ENCODE data around the gene REXO5. TPM values are rescaled to one million over a fixed set of nuclear protein-coding genes. Genes with fewer than 3 reads are reported as not detected.

REXO5 gene
- total and polyA plus RNA-seq, 9 of the 15 experiments (the other 6 are each of a cell fraction or from before 2014, with no cell fraction given), result 10.5 to 45.1 (median 25.4) TPM

- 75% methylated on average over 3 of the region's 3 CpGs for WGBS (ENCODE audit: insufficient coverage, low coverage, missing lambda C conversion rate)
- Histone ChIP-seq H3K36me3 (ENCODE audit: control insufficient read depth, insufficient read depth, low read length) (peaks cover 27% of the 10 kb centered on the region; the same call in 2 of the 3 replicates), H3K27ac (ENCODE audit: extremely low read depth, low read depth, low read length) (no peak overlapping the region), H3K79me2 (ENCODE audit: control insufficient read depth, insufficient read depth, low read length) (no peaks in the 10 kb centered on the region), H3K4me3 (no peak overlapping the region), H3K27me3 (ENCODE audit: control insufficient read depth in 2 of 2, insufficient read depth in 2 of 2, low read length in 2 of 2) (no peaks in the 10 kb centered on the region), H3K9me3 (replicated peaks; ENCODE audit: control insufficient read depth, insufficient read depth, low read depth, low read length) (no peaks in the 10 kb centered on the region), H3K9me1 (ENCODE audit: control insufficient read depth, insufficient read depth, low read length) (no peaks in the 10 kb centered on the region), H3K4me1 (replicated peaks in 1 of 2; ENCODE audit: control insufficient read depth in 2 of 2, insufficient read depth in 2 of 2, low read length in 2 of 2) (no peaks in the 10 kb centered on the region; a peak in 1 of 5 replicates), H3K9ac (ENCODE audit: insufficient read depth in 1 of 2, low read depth in 2 of 2, low read length in 2 of 2) (peak overlapping the region in 1 of 2 experiments; percentile 15; a peak in 1 of 4 replicates), H3K4me2 (ENCODE audit: insufficient read depth, low read length) (no peak overlapping the region), H2AFZ (ENCODE audit: low read depth, low read length) (no peak overlapping the region), H4K20me1 (replicated peaks; ENCODE audit: control insufficient read depth, insufficient read depth, low read length) (no peaks in the 10 kb centered on the region)
- CTCF ChIA-PET (ENCODE audit: low intra/inter-chr PET ratio), result interaction anchor here (1.1 to 2.9 kb wide), 5 partner anchors 96 to 449 kb away, joined by 3 to 41 read pairs (median 11); no protein-coding TSS in a partner anchor
- FAIRE-seq, result no peak
- no TSS peak for BruUV-seq (replicated peaks)
- intact Hi-C loops (cut with micrococcal nuclease), result loop anchor here (1.0 to 10.0 kb wide), 7 partner anchors 51 to 454 kb away; partner anchors contain the start of genes DCUN1D3 and LYRM1
- ATAC-seq, result no peak
- no peak for TF ChIP-seq MTF1 (CRISPR knock-in tag; IDR thresholded peaks at IDR 0.05; ENCODE audit: borderline replicate concordance)
- DNase-seq (ENCODE audit: extremely low read depth in 1 of 4, low spot score in 3 of 4), result no peak
- in situ Hi-C loops (cut with MboI), result loop anchor here (5.0 kb wide), 1 partner anchor 236 kb away; no protein-coding TSS in a partner anchor
- POLR2A ChIA-PET, result interaction anchor here (0.8 to 1.2 kb wide), 3 partner anchors 15 to 145 kb away, joined by 3 to 4 read pairs (median 3); no protein-coding TSS in a partner anchor
Observed at GRCh38 chr16:20850981-20851380, 44.7 kb downstream of the REXO5 start.

- Histone ChIP-seq H3K4me3 (no peak overlapping the region), H3K27me3 (ENCODE audit: control insufficient read depth in 2 of 2, insufficient read depth in 2 of 2, low read length in 2 of 2) (no peaks in the 10 kb centered on the region), H3K9ac (ENCODE audit: insufficient read depth in 1 of 2, low read depth in 2 of 2, low read length in 2 of 2) (no peak overlapping the region), H3K79me2 (ENCODE audit: control insufficient read depth, insufficient read depth, low read length) (no peaks in the 10 kb centered on the region), H4K20me1 (replicated peaks; ENCODE audit: control insufficient read depth, insufficient read depth, low read length) (no peaks in the 10 kb centered on the region), H3K9me1 (ENCODE audit: control insufficient read depth, insufficient read depth, low read length) (no peaks in the 10 kb centered on the region), H3K4me1 (replicated peaks in 1 of 2; ENCODE audit: control insufficient read depth in 2 of 2, insufficient read depth in 2 of 2, low read length in 2 of 2) (no peaks in the 10 kb centered on the region; a peak in 1 of 5 replicates), H2AFZ (ENCODE audit: low read depth, low read length) (no peak overlapping the region), H3K9me3 (replicated peaks; ENCODE audit: control insufficient read depth, insufficient read depth, low read depth, low read length) (no peaks in the 10 kb centered on the region), H3K27ac (ENCODE audit: extremely low read depth, low read depth, low read length) (no peak overlapping the region), H3K4me2 (ENCODE audit: insufficient read depth, low read length) (no peak overlapping the region), H3K36me3 (ENCODE audit: control insufficient read depth, insufficient read depth, low read length) (peaks cover 21% of the 10 kb centered on the region; the same call in 2 of the 3 replicates)
- WGBS (ENCODE audit: insufficient coverage, low coverage, missing lambda C conversion rate), result 76% methylated on average over 2 of the region's 2 CpGs
- intact Hi-C loops (cut with micrococcal nuclease) (loop anchor here (2.0 to 10.0 kb wide), 4 partner anchors 51 to 453 kb away; partner anchors contain the start of genes DCUN1D3 and LYRM1), in situ Hi-C loops (cut with MboI) (loop anchor here (5.0 kb wide), 1 partner anchor 236 kb away; no protein-coding TSS in a partner anchor)
- no peak for DNase-seq (ENCODE audit: extremely low read depth in 1 of 4, low spot score in 3 of 4)
- ATAC-seq, result no peak
- no peak for FAIRE-seq
- BruUV-seq (replicated peaks), result no TSS peak
- ChIA-PET POLR2A (interaction anchor here (1.2 kb wide), 1 partner anchor 26 kb away, joined by 3 read pairs; no protein-coding TSS in a partner anchor), CTCF (ENCODE audit: low intra/inter-chr PET ratio) (interaction anchor here (1.1 kb wide), 1 partner anchor 96 kb away, joined by 3 read pairs; no protein-coding TSS in a partner anchor)
- TF ChIP-seq, protein P1, sequence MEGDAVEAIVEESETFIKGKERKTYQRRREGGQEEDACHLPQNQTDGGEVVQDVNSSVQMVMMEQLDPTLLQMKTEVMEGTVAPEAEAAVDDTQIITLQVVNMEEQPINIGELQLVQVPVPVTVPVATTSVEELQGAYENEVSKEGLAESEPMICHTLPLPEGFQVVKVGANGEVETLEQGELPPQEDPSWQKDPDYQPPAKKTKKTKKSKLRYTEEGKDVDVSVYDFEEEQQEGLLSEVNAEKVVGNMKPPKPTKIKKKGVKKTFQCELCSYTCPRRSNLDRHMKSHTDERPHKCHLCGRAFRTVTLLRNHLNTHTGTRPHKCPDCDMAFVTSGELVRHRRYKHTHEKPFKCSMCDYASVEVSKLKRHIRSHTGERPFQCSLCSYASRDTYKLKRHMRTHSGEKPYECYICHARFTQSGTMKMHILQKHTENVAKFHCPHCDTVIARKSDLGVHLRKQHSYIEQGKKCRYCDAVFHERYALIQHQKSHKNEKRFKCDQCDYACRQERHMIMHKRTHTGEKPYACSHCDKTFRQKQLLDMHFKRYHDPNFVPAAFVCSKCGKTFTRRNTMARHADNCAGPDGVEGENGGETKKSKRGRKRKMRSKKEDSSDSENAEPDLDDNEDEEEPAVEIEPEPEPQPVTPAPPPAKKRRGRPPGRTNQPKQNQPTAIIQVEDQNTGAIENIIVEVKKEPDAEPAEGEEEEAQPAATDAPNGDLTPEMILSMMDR (IDR thresholded peaks at IDR 0.05 in 2 of 3, conservative IDR thresholded peaks at IDR 0.05 in 1 of 3; ENCODE audit: insufficient read depth in 2 of 3, low read depth in 1 of 3, low read length in 3 of 3), result 0 out of 6 replicates have a peak, but pooled peaks of 1 of the 3 experiments have one; percentile 4
- no peak for TF ChIP-seq ZBTB1 (CRISPR knock-in tag; IDR thresholded peaks at IDR 0.05; ENCODE audit: borderline replicate concordance, low read depth)
- no peak for TF ChIP-seq TRIM28 (IDR thresholded peaks at IDR 0.05)
- TF ChIP-seq SMARCC2 (IDR thresholded peaks at IDR 0.05; ENCODE audit: low read depth), result no peak
Observed at GRCh38 chr16:20851601-20852000, 45.3 kb downstream of the REXO5 start.
